GM18511 (cell line): ENCODE results near the gene VSIR.

ENCODE experiments used
- ATAC-seq: cut with Tn5 transposase; IDR thresholded peaks from one replicate; pipeline ENCODE4 v1.9.1; 2021; ENCODE audit warnings: mild to moderate bottlenecking, moderate library complexity; ENCODE audit not compliant: unreplicated experiment

The VSIR gene

GRCh38 chr10:71765906-71766716, 7.2 kb downstream of the VSIR start:
- no peak for ATAC-seq

GRCh38 chr10:71765176-71765904, 8.0 kb downstream of the VSIR start:
- ATAC-seq = no peak

DNA sequence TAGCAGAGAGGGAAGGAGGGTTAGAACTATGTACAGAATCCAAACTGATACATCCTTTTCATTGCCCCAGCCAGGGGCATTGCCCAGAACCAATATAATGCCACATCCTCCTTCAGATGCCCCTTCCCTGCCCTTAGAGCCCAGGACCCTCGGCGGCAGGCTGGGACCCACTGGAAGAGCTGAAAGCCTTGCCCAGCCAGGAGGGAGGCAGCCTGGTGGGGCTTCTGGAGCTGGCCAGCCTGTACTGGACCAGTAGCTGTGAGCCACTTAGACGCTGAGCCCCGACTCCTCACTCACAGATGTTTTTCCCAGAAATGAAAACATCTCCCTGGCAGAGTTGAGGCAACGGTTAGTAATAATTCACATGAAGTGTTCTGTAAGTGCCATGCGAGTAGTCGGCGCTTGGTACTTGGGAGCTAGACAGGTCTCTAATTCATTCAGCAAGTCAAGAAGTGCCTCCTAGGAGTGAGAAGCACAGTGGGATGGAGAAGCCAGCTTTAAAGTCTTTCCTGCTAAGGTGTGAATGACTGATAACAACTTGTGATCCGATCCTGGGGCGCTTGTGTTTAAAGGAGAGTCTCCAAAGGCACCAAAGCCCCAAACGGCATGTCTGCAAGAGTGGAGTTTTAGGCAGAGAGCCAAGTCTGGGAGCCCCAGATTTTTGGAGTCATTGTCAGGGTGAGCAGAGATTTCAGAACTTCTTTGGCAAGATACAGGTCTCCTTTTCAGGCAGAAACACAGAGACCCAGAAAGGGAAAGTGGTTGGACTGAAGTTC, 9.8 kb downstream of the VSIR start:
- no peak for ATAC-seq

DNA sequence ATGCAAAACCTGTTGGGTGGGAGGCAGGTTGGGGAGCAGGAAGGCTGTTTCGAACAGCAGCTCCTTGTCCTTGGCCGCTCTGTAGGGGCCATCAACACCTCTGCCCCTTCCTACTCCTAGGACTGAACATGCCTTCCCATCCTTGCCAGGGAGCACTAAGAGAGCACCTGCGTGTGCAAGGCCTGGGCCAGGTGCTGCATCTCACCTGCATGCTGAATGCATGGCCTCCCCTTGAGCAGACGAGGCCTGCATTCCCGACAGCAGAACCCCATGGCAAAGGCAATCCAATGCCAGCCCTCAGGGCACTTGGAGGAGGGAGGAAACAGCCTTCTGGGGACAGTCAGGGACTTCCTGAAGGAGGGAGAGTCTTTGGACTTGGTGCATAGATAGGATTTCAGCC, 11.0 kb downstream of the VSIR start:
- ATAC-seq = no peak

DNA sequence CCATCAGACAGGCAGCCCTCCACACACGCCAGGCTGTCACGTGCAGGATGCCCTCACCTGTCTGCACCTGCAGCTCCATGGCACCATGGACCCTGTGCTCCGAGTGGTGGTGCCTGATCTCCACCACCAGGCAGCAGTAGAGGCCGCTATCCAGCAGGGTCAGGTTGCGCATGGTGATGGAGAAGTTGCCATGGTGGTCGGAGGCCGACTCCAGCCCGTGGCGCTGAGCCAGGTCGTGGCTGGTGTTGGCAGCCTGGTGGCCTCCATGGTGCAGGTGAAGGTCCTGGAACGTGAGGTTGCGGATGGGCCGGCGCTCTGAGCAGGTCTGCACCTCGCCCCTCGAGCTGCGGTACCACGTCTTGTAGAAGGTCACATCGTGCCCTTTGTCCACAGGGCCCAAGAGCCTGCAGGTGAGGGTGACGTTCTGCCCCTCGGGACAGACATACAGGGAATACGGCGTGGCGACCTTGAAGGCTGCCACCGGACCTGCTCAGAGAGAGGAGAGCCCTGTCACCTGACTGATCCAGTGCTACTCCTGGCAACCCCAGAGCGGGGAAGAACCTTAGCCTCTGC, 11.7 kb downstream of the VSIR start:
- no peak for ATAC-seq

DNA sequence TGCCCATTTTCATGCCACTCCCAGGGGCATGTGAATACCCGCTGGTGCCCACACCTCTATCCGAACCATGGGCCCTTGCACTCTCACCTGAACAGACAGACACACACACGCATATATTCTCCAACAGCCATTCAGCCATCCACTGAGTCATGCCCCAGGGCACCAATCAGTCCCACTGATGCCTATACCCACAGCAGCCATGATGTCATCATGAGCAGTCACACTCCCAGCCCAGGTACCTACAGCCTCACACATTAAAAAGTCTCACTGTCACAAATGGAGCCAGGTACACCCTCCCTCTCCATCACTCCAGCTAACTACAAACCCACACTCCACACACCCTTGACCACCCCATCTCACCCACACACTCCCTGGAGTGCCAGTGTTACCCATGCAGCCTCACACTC, 12.2 kb downstream of the VSIR start:
- no peak for ATAC-seq

DNA sequence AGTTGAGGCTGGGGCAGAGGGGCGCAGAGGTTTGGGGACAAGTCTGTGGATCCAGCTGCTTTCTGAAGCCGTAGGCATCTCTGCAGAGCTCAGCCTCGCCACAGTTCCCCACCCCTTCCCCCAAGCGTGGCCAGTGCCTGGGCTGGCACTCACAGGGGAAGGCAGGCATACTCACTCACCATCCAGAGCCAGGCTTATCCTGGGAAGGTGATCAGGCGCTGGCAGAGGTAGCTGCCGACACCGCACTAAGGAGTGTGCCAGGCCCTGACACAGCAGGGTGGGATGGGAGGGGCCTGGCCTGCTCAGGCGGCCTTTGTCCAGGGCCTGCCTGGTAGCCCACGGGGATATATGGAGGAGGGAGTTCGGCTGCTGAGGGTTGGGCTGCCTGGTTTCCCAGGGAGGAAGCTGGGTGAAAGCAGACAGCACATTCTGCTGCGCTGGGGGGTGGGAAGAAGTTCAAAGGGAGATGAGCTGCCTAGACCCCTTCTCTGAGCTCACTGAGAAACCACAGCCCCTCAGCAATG, 15.9 kb downstream of the VSIR start:
- ATAC-seq = no peak

- ATAC-seq = no peak
Observed at GRCh38 chr10:71756311-71757191, 16.8 kb downstream of the VSIR start.

DNA sequence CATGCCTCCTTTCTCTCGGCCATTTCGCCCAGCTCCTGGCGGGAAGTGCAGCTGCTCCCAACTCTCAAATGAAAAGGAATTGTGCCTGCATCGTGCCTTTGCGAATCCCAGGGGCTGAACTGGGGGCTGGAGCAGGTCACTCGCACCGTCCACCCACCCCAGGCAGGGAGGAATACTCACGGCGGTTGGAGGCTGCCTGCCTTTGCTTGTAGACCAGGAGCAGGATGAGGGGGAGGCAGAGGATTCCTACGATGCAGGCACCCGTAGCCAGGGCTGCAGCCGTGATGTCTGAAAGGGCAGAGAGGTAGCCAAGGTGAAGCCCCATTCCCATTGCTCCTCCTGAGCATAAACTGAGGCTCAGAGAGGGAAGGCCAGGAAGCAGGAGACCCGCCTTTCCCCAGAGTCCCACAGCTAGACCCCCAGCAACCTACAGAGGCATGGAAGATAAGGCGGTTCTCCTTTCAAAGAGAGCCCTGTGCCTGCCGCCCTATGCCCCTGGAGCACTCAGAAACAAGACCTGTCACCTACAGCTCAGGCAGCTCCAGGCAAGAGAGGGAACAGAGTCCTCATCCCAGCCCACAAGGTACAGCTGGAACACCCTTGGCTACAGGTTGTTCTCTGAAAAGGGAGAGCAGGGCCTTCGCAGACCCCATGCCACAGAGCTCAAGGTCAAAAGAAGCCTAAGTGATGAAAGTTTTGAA, 18.0 kb downstream of the VSIR start:
- no peak for ATAC-seq

- no peak for ATAC-seq
Observed at GRCh38 chr10:71754562-71754961, 18.8 kb downstream of the VSIR start.

GRCh38 chr10:71753960-71754505, 19.3 kb downstream of the VSIR start:
- ATAC-seq = no peak

GRCh38 chr10:71753091-71753959, 20.0 kb downstream of the VSIR start:
- ATAC-seq = no peak

DNA sequence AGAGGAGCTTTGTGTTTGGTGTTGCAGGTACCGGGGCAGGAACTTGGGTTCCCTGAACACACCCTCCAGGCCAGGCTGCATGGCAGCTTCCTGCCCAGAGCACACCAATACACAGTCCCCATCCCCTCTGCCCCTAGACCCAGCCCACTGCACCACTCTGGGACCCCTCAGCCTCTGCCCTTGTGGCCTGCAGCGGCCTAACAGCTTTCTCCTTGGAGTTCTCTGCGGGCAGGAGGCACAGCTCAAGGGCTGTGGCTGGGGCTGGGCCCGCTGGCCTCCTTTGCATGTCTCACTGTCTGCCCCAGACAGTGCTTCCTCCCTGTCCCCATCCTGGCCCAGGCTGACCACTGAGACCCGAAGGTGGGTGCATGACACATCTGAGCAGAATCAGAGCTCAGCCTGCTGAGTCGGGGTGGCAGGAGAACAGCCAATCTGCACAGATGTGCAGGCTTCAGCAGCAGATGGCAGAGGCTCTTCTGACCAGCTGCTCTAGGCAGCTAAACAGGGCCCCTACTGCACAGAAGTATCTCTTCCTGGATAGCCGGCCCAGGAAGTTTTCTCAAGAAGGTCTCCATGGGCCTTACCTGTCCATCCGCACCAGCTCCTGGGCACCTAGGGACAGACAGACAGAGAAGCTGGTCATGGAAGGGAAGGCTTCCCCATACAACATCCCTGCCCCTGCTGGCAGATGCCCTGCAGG, 20.8 kb downstream of the VSIR start:
- ATAC-seq = no peak

- no peak for ATAC-seq
Observed at GRCh38 chr10:71751515-71752224, 21.6 kb downstream of the VSIR start.

DNA sequence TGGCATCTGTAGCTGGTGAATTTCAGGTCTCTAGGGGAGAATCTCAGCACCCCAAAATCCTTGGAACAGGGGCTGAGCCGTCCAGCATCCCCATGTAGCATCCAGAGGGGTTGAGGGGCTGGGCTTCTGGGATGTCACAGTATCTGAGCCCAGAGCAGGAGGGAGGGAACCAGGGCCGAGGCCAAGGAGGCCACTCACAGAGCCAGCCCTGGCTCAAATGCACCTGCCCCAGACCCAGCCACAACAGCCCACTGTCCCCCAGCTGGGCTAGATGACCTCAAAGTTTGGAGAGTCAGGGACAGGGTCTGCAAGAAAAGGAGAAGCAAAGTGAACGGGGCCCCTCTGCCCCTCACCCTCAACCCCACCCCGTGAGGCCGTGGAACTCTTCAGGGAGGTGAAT, 22.3 kb downstream of the VSIR start:
- no peak for ATAC-seq

DNA sequence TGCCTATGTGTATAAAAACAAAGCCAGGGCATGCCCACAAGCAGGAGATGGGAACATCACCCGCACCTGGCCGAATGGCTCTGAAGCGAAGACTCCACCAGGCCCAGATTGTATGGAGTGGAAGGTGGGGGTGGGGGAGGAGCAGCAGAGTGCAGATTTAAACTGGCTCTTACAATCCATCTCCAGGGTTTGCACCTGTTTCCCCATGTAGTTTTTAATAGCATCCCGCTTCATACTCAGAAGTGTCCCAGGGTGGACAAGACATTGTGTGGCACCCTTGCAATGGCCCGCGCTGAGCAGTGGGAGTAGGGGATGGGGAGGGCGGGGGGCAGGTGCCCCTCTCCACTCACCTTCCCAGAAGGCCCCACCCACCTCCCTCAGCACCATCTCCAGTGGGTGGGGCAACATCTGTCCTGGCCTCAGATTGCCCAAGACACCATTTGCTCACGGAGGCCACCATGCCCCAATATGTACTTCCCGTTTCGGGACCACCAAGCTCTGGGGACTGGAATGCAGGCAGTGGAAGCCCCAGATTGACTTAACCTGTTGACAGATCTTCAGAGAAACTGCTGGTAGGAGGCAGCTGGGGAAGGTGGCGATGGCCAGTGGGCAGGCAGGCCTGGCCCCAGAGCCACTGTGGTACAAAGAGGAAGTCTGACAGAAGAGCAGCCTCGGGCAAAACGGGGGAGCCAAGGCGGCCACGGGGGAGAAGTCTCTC, 23.0 kb downstream of the VSIR start:
- no peak for ATAC-seq
